Central memory CD4-positive, alpha-beta T cell (primary cell): Measurements from ENCODE around the gene GON7.
"Not testable (repeated sequence)": the region's sequence is repeated elsewhere in the genome, so short reads cannot be mapped to it uniquely, and the experiment has no call there.

ENCODE experiments used
- DNase-seq: peaks from one replicate; pipeline ENCODE4 v3.0.0; 2022
- total RNA-seq, 3 experiments: gene quantifications; one replicate each; lab custom pipeline; 2026; lab: John Stamatoyannopoulos, UW

The GON7 gene, protein sequence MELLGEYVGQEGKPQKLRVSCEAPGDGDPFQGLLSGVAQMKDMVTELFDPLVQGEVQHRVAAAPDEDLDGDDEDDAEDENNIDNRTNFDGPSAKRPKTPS
- total RNA-seq: 5.2 to 15.0 (median 12.4) reads per million in 3 experiments

DNA sequence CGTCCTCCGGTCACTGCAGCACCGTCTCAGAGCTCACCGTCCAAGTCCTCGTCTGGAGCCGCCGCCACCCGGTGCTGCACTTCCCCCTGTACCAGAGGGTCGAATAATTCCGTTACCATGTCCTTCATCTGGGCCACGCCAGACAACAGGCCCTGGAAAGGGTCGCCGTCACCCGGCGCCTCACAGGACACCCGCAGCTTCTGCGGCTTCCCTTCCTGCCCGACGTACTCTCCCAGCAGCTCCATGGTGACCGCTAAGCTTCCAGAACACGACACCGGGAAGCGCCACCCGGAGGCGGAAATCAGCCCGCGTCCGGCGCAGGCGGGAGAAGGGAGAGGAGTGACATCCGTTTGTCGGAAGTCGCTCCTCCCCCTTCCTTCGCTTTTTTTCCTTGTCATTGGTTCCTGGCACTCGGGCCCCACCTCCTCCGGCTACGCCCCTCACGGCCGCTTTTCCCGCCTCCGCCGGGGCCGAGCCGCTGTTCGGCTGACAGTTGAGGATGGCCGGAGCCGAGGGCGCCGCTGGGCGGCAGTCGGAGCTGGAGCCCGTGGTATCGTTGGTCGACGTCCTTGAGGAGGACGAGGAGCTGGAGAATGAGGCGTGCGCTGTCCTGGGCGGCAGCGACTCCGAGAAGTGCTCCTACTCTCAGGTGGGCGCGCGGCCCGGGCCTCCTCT lies at the start of gene GON7, which contains the start of gene UBR7:
Gene GON7 (minus strand): TSS at position 273 of the 675 bp plus-strand sequence. CDS start 28 bp downstream, at position 245.
Gene UBR7 (plus strand): TSS at position 464 of the 675 bp plus-strand sequence. CDS start 36 bp downstream, at position 500.
- peak; percentile 84 for DNase-seq

DNA sequence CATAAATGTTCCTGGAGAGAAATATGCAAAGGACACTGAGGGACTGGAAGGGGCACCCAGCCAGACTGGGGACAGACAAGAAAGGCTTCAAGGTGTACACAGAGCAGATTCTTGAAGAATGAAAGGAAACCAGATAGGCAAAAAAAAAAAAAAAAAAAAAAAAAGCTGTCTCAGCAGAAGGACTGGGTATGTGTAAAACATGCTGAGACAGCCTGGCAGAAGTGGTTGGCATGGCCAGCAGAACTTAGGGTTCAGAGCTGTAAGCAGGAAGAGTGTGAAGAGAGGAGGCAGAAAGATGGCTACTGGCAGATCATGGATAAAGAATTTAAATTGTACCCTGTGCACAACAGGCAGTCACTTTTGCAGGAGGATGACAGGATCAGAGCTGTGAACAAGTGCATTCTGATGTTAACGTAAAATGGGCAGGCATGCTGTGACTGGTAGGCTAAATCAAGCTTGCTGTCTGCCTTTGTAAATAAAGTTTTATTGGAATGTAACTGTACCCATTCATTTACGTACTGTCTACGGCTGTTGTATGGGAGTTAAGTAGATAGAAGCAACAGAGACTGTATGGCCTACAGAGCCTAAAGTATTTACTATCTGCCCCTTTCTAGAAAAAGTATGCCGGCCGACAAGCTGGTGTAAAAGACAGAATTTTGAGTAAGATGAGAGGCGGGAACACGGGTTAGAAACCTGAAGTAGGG lies 42.4 kb upstream of the GON7 start:
- DNase-seq: no peak

DNA sequence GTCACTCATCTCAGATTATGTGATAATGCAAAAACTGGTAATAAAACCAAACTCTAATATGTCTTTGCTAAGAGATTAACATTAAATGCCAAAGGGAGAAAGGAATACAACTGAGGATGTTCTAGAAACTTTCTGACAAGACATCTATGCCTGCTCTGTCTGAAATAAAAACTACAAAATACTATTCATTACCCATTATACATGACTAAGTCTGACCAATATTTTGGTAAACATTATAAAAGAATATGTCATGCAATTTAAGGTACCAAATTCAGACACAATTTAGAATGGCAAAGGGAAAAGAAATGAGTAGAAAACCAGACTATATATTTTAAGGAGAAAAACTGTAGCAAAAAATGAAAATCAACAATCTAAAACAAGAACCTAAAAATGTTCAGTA lies 39.7 kb upstream of the GON7 start:
- no peak for DNase-seq

DNA sequence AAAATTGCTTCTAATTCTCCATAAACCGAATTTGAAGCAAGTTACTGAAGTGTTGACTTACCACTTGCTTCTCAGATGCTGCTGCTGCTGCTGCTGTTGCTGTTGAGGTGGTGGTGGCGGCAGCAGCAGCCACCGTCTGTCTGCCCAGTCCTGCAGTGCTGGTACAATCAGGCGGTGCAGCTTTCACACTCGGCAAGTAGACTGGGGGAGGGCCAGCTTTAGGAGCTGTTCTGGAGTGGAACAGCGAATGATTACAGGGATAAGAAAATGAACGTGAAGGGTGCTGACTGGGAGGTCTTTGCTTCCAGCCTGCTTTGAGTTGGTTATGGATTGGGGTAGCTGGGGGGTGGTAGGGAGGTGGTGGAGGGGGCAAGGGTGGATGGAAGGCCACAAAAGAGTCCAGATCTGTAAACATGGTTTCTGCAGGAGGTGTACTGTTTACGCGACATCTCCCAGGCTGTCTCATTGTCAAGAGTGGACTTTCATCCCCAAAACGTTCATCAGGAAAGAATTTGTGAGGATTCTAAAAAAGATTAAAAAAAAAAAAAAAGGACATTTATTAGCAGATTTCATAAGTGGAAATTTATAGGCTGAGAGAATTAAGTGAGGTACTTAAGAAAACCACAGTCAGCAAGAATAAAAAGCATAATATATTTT lies 39.0 kb upstream of the GON7 start:
- no peak for DNase-seq

DNA sequence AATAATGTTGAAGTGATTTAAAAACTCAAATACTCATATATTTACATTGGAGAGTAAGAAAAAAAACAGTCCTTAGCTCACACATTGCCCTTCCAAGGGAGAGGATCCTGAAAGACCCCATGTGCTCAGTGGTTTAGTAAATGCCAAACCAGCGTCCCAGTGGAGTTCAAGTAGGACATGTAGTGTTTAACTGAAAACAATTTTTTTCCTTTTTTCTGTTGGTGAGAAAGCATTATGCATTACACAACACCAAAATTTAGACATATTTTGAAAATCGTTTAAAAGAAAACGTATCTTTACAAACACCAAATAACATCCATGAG lies 33.8 kb upstream of the GON7 start:
- DNase-seq: no peak

DNA sequence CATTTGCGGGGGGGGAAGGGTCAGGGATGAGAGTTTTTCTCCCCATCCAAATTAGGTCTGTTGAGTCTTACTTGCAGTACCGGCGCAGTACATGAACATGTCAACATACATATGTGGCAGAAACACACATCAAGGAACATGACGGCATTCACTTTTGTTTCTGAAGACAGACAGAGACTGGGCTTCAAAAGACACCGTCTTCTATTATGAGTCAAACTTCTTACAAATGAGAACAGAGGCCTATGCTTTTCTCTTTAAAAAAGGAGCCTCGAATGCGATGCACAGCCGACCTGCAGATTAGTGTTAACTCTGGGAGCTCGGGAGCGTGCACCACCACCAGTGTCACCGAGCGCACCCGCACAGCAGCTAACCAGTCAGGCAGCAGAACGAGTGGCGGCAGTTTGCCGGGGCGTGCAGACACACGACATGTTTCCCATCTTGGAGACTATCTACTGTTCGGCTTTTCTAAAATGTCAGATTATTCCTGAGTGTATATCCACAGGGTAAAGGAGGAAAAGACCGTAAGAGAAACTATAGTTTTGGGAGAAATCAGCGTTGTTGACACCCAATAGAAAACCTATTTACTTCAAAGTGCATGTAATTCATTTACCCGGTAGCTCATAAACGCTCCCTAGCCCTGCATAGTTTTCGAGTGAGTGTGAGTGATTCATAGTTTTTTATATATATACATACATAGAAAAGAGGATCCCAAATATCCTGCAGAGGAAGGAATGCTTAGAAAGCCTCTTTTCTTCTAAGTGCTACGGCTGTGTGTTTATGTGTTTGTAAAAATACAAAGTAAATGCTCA lies 33.2 kb upstream of the GON7 start:
- DNase-seq: no peak

DNA sequence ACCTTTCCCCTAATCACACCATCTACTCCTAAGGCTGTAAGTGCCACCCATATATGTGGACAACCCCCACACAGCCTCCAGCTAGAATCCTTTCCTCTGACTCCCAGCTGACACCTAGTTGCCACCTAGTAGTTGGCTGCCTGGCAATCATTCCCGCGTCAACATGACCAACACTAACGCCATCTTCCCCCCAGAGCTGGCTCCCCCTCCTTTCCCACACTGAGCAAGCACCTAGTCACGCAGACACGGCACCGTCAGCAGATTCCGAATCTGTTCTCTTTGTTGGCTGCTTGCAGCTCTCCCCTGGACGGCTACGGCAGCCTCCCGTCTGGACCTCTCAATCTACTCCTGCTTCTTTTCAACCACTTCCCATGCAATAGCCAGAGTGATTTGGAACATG lies 27.9 kb upstream of the GON7 start:
- no peak for DNase-seq

DNA sequence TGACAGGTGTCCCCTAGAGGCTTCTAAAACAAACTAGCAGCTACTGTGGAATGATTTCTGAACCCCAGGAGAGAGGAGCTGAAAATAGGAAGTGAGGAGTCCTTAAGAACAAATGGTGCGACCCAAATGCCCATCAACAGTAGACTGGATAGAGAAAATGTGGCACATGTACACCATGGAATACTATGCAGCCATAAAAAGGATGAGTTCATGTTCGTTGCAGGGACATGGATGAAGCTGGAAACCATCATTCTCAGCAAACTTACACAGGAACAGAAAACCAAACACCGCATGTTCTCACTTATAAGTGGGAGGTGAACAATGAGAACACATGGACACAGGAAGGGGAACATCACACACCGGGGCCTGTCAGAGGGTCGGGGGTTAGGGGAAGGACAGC lies 26.2 kb upstream of the GON7 start:
- not testable (repeated sequence) for DNase-seq

DNA sequence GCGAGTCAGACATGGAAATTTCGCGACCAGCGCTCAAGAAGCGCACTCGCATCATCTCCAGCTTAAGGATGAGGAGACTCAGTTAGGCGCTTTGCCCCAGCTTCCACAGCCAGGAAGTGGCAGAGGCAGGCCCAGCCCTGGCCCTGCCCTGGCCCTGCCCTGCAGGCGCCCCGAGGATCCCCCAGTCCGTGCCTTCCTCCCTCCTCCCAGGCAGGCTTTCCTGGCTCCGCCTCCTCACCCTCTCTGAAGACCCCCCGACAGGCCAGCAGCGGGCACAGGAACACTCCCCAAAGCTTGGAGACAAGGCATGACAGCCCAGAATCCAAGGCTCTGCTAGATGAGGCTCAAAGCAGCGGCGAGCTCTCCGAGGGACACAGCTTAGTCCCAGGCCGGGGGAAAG lies 25.3 kb upstream of the GON7 start:
- no peak for DNase-seq

DNA sequence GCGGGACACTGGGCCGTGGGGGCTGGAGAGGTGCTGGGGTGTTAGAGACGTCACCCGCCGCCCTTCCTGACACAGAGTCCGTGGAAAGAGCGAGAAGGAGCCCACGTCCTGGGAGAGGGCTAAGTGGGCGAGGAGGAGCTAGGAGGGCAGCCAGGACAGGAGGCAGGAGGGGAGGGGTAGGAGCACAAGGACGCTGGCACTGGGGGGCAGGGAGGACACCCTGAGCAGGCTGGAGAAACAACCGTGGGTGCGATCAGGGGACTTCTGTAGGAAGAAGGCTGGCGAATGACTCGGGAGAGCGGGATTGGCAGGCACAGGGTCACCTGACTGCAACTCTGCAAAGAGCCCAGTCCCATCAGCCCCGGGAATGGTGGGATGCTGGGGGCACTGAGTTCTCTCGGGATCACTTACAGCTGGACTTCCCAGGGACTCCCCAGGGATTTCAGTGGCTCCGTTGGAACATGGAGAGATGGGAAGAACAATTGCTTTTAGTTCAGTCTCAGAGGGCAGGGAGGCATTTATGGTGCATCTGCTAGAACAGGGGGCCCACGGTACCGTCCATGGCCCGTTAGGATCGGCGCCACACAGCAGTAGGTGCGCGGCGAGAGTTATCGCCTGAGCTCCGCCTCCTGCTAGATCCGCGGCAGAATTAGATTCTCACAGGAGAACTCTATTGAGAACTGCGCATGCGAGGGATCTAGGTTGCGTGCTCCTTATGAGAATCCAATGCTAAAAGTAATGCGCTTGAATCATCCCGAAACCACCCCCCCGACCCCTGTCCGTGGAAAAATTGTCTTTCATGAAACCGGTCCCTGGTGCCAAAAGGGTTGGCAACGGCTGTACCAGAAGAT lies 24.5 kb upstream of the GON7 start:
- DNase-seq: no peak

DNA sequence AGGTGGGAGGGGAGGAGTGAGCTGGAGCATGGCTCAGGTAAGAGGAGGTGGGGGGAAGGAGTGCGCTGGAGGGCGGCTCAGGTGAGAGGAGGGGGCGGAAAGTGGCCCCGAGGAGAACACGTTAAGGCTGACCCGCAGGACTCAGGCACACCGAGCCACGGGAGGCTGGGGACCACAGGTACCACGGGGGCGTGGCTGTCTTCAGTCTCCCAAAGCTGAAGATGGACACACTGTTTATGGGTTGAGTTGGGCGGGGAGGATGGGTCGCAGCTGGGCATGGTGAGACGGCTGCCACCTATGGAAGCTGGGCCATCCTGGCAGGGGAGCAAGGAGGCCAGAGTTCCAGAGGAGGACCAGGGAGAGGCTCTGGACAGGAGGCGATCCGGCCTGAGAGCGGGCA lies 23.7 kb upstream of the GON7 start:
- DNase-seq: no peak

DNA sequence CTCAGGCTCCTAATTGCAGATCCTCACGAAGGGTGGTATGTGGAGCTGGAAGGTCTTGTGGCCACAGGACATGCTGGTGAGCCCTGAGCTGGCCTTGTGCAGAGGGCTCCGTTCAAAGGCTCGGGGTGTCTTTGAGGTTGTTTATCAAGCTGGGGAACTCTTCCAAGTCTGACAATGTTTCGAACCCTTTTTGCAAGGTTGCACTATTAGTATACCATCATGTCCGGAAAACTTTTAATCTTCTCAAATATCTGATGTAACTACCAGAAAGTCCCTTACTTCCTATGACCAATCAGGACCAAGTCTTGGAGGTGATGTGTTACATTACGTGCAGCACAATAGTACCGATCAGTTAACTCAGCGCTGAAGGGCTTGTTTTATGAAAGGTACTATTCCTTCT lies 21.7 kb upstream of the GON7 start:
- no peak for DNase-seq

DNA sequence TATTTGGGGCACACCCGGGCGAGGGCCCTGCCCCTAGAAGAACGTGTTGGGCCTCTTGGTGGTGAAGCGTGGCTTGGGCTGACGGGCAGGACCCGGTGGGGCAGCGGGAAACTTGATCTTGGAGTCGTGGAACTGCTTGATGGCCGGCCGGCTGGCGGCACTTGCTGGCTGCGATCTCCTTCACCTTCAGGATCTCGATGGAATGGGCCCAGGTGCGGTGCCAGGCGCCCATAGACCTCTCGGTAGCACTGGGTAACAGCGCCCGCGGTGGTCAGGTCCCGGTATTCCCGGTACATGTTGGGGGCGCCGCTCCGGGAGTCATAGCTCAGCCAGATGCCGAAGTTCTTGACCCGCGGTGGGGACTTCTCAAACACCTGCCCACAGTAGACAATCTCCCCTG lies 16.7 kb upstream of the GON7 start:
- DNase-seq: no peak

DNA sequence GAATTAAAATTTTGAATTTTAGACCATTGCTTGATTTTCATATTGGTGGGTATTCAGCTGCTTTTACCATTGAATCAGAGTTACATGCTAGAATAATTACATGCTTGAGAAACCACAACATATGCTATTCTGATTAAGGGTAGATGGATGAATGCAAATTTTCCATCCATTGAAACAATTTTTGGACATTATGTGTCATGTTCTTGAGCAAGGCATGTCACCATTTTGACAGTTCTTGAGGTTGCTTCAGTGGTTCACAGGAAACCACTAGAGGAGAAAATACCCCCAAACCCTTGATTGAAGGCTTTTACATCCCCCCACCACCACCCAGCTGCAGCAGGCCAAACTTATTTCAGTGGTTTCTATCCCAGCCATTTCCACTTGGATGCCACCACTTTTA lies 13.6 kb upstream of the GON7 start:
- DNase-seq: no peak

DNA sequence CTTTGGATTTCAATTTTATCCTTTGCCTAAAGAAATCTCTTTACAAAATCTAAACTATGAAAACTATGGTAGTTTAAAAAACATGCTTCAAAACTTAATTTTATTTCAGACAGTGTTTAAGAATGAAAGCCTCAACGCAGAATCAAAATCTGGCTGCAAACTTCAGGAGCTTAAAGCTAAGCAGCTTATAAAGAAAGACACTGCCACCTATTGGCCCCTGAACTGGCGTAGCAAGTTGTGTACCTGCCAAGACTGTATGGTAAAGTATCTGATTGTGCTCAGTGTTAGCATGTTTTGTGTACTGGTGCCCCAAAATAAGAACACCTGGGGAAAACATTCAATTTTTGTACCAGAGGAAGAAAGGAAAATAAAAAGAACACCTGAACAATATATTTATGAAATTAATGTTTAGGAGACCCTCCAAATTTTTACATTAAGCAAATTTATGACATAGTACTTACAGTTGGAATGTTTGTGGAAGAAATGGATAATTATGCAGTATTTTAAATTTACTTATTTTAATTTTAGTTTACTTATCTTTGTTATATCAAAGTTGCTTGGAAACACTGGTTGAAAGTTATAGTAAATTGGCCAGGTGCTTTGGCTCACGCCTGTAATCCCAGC lies 12.3 kb upstream of the GON7 start:
- peak; percentile 44 for DNase-seq

DNA sequence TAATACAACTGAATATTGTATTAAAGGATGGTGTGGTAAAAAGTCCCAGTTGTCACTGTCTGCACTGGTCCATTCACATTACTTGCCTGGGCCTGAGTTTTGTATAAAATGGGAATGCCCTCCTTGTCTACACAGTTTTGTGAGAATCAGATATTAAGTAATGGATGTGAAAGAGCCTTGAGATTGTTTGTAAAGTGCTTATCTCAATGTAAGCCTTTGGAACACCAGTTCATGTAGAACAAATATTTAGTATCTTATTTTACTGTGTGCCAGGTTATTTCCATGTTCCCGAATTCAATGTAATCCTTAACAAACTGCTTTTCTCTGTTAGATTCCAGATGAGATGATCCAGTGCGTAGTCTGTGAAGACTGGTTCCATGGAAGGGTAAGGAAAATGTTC lies 7.7 kb upstream of the GON7 start:
- DNase-seq: no peak

DNA sequence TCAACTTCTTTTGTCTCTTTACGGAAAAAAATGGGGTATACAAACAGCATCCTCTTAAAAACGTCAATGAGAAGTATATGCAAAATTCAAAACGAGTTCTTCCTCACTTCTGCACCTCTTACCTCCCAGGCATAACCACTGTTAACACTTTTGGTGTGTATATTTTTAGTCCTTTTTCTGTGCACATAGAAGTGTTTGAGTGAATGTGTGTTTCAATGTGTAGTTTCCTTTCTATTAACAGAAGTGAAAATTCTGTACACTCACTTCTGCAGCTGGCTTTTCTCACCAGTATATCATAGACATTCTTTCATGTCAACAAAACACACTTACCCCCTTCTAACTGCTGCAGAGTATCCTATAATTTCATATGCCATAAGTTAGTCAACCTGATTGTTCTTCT lies 5.6 kb upstream of the GON7 start:
- no peak for DNase-seq

DNA sequence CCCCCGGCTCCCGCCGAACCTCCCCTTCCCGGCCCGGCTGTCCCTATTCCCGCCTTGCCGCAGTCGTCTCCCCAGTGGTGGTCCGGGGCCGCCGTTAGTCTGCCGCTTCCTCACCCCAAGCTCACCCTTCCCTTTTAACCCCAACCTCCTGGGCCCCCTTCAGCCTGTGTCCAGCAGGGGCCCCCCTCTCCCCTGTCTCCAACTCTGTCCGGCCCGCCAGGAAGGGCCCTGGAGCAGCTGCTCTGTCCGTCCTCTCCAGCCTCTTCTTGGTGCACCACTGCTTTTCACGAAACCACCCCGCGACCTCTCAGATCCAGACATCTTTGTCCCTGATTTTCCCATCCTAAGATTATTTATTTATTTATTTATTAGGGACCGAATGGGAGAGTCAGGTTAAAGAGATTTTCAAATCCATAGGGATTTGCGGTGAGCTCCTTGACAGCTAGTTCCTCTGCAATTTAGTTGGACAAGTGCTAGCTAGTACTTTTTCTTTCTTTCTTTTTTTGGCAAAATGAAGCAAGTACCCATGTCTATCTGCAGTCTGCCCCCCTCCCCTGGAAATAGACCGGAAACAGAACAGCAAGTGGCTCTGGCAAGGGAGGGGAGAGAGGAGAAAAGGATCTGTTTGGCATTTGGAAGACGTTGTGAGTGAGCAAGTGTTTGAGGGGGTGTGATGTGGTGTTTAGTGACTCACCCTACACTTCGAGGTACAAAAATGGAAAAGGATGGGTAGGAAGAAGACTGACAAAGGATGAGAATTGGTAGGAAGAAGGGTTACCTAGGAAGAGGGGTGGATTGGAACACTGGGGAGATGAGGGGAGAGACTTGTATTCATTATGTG lies 823 bp upstream of the GON7 start:
- DNase-seq: peak; percentile 23

DNA sequence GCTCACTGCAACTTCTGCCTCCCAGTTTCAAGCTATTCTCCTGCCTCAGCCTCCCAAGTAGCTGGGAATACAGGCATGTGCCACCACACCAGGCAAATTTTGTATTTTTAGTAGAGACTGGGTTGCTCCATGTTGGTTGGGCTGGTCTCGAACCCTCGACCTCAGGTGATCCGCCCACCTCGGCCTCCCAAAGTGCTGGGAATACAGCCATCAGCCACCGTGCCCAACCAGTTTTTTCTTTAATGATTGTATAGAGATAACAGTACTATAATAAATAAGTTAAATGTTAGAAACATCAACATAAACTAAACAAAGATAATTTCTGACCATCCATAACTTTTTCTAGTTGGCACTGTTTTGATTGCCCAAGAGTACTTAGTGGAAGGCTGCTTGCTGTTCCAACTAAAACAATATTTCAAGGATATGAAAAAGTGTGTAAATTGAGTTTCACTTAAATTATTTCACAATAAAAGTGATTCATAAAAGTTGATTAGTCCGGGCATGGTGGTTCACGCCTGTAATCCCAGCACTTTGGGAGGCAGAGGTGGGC lies 5.6 kb downstream of the GON7 start:
- DNase-seq: no peak

DNA sequence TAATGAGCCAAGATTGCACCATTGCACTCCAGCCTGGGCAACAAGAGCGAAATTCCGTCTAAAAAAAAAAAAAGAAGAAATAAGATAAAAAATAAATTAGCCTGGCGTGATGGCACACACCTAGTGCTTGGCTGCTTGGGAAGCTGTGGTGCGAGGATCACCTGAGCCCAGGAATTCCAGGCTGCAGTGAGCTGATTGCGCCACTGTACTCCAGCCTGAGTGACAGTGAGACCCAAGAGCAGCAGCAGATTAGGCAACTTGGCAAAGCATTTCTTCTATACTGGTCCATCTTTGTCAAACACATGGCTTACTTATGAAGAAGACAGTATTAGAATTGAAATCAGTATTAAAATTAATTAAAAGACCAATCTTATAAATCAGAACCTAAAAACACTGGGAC lies 6.3 kb downstream of the GON7 start:
- no peak for DNase-seq
